RPMI8226 (cell line): ENCODE data around the gene AKNAD1.
"Not testable (repeated sequence)": the region's sequence is repeated elsewhere in the genome, so short reads cannot be mapped to it uniquely, and the experiment has no call there.

ENCODE experiments used
- DNase-seq: peaks from one replicate; pipeline ENCODE4 v3.0.0-alpha.2; 2015

Gene AKNAD1, protein sequence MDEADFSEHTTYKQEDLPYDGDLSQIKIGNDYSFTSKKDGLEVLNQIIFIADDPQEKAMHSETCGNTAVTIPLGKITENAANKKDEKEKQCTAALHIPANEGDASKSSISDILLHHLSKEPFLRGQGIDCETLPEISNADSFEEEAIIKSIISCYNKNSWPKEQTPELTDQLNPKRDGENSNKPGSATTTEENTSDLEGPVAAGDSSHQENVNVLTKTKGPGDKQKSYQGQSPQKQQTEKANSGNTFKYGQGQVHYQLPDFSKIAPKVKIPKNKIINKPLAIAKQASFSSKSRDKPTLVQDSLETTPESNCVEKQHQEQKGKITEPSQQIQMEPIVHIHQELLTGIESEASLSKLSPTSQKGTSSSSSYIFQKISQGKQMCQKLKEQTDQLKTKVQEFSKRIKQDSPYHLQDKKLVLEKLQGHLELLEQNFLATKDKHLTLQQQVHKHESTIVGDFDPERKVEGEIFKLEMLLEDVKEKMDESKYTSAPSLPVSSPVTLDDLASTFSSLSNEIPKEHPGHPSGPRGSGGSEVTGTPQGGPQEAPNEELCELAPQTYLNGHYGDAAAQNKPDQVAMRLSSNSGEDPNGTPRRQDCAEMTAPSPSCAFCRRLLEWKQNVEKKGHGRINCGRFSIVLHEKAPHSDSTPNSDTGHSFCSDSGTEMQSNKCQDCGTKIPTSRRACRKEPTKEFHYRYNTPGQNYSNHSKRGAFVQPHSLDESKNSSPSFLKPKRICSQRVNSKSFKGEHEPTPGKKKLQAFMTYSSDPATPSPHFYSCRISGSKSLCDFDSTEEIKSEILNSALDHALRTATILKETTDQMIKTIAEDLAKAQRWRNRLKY

DNA sequence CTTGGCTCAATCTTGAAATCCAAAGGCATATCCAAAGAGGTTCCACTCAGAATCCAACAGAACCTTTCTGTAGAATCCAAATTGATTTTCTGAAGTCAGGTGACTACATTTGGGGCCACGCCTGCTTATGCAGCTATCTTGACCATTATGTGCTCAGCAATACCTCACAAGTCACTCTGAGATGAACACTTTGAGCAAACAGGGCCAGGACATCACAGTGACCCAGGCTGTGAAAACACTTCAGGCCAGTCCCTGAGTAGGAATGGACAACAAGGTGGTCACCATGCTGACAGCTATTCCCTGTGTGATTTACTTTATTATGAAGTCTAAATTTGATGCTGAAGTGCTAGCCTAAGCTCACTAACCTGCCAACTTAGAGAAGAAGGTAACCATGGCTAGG lies at the start of gene AKNAD1:
TSS of gene AKNAD1 (minus strand) at position 101 of the 400 bp plus-strand sequence. CDS start 4,430 bp downstream, outside the sequence.
- DNase-seq = no peak

DNA sequence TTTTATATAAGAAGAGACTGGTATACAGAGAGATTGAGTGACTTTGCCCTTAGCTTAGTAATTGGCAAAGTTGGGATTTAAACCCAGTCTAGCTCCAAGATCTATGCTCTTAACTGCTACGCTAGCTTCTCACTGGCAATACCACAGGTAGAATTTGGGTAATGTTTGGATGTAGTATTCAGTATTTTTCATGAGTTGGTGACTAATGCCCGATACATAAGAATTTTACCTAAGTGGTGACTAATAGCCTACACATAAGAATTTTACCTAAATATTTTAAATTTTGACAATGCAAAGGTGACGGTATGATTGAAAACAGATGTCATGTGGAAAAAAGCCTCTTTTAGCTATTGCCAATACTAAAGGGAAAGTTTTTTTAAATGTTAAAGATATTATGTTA lies 44.2 kb upstream of the AKNAD1 start:
- DNase-seq = no peak

DNA sequence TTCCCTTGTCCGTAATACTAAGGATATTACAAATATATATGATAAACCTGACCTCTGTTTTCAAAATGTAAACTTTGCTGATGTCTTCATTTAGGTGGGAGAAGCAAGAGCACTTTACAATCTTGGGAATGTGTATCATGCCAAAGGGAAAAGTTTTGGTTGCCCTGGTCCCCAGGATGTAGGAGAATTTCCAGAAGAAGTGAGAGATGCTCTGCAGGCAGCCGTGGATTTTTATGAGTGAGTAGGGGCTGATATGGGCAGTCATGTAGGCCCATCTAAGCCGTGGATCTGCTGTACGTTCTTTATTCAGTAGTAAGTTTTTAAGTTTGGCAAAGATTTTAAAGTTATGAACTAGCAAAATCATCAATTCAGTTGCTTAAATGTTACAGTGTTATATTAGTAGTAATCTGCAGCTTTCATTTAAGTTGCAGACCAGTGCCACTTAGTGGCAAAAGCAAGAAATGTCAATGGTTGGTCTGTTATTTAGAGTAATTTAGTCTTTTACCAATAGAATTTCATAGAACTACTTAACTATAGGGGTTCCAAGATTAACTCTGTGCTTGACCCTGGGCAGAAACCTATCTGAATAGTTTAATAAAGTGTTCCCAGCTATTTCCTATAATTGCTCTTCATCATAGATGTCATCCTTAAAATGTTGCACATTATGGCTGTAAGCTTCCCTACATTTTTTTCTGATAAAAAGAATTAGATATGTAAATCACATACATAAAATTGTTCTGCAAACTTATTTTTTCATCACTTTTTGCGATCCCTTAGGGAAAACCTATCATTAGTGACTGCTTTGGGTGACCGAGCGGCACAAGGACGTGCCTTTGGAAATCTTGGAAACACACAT lies 41.2 kb upstream of the AKNAD1 start:
- DNase-seq = peak; percentile 52

DNA sequence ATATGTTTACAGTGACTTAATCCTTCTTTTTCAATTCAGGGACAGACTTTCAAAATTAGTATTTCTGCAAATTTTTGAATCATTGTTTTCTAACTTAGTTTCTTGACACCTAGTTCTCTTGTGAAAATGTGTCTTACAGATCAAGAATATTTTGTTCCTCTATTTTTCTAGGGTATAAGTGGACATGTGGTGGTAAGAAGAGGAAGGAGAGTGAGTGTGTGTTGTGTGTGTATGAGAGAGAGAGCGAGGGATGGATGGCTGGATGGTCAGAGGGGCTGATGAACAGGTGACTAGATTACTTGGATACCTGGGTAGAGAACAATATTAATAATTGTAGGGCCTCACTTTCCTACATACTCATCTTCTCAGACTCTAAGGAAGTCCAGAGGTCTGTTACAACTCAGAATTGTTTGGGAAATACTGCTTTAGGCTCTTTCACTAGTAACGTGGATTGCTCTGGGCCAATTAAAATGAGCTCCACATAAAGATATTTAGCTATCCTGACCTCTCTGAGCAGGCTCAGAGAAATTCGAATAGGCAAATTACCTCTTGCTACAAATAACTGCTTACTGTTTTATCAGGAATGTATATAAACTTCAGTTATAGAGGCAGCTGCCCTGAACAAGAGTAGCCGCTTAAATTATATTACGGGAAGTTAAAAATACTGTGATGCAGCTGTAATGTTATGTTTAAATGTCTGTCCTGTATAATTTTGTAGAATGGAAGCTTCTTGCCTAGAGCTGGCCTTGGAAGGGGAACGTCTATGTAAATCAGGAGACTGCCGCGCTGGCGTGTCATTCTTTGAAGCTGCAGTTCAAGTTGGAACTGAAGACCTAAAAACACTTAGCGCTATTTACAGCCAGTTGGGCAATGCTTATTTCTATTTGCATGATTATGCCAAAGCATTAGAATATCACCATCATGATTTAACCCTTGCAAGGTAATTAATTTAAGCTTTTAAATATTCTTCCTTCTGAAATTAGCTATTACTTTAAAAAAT lies 39.6 kb upstream of the AKNAD1 start:
- DNase-seq = no peak

- no peak for DNase-seq
These were observed 36.2 kb upstream of the AKNAD1 start for GRCh38 chr1:108893141-108893530.

GRCh38 chr1:108892356-108893140 lies 35.7 kb upstream of the AKNAD1 start:
- DNase-seq = no peak

DNA sequence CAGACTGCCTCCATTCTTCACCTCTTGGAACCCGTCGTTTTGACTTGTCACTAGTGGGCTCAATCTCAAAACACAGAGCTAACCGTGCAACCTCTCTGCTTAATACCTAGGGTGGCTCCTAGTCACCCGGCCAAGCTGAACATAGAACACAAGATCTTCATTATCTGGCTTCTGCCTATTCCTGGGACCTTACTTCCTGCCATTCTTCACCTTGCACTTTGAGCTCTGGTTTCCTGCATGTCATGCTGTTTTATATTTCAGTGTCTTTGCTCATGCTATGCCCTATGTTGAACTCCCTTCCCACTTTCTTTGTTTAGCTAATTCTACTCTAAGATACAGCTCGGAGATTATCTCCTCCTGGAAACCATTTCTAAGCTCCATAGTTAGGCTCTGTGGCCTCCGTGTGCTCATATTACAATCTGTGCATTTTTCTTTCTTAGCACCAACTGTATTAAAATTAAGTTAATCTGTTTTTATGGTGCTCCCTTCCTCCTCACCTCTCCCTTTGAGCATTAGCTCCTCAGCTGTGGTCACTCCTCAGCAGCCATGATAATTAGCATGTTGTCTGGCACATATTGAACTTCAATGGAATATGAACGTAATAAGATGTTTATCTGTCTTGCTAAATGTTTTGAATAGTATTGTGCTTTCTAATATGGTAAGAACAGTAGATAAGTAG lies 33.0 kb upstream of the AKNAD1 start:
- no peak for DNase-seq

GRCh38 chr1:108889006-108889645 lies 32.2 kb upstream of the AKNAD1 start:
- not testable (repeated sequence) for DNase-seq

GRCh38 chr1:108886292-108886691 lies 29.4 kb upstream of the AKNAD1 start:
- DNase-seq = no peak

GRCh38 chr1:108884968-108885367 lies 28.1 kb upstream of the AKNAD1 start:
- DNase-seq = no peak

DNA sequence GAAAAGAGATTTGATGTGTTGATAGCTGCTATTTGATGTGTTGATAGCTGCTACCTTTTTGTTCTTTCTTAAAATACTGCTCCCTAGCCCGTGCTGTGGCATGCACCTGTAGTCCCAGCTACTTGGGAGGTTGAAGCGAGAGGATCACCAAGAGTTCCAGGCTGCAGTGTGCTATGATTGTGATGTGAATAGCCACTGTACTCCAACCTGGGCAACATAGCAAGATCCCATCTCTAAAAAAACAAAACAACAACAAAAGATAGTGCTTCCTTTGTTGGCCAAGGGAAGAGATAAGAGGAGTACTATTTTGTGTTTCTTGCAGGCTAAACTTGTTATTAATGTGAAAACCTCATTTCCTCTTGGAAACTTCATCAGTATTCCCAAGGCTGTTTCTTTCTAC lies 25.9 kb upstream of the AKNAD1 start:
- no peak for DNase-seq

GRCh38 chr1:108881369-108881768 lies 24.5 kb upstream of the AKNAD1 start:
- no peak for DNase-seq

GRCh38 chr1:108880850-108881249 lies 24.0 kb upstream of the AKNAD1 start:
- DNase-seq = no peak

- DNase-seq = no peak
These were observed 21.8 kb upstream of the AKNAD1 start for GRCh38 chr1:108878678-108879077.

DNA sequence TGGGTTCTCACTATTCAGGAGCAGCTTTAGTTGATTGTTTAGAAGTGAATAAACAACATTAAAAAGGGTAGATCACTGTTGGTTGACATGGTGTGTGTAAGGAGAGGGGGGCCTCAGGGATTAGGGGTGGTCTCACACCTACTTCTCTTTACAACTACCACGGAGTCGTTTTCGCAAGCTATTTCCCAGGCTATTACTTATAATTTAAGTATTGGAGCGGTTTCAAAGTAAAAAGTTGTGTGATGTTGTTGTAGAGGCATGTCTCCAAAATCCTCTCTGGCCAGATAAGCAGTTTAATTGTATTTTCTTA lies 21.2 kb upstream of the AKNAD1 start:
- DNase-seq = no peak

DNA sequence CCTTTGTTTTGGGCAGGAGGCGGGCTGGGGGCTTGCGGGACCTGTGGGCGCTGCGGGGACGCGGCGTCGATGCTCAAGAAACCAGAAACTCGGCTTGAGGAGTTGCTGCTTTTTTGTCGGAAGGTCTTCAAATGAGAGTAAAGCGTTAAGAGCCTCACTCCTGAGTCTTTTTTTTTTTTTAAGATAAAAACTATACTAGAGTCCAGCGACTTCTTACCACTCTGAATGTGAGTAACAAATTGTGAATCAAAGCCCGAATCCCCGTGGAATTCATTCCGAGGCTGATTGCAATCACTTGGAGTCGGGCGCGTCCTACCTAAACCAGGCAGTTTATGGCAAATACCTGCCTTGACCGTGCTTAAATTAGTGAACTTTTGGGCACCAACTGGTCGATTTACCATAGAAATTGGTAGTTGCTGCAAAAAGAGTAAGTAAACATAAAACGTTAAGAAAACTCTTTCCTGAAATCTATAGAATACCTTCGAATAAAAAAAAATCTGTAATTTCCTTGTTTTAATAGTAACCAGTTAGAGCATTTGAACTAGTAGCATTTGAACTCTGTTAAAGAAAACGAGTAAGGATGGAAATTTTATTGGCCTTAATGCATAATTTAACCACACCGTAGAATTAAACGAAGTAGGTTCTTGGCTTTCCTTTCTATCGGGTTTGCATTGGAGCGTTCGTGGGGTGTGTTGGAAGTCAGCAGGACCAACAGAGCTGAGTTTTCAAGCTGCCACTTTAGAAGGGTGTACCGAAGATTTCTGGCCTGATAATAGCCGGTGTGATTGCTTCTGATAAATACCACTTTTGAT lies 20.7 kb upstream of the AKNAD1 start:
- peak; percentile 9 for DNase-seq

- no peak for DNase-seq
These were observed 14.3 kb upstream of the AKNAD1 start for GRCh38 chr1:108871050-108871724.

DNA sequence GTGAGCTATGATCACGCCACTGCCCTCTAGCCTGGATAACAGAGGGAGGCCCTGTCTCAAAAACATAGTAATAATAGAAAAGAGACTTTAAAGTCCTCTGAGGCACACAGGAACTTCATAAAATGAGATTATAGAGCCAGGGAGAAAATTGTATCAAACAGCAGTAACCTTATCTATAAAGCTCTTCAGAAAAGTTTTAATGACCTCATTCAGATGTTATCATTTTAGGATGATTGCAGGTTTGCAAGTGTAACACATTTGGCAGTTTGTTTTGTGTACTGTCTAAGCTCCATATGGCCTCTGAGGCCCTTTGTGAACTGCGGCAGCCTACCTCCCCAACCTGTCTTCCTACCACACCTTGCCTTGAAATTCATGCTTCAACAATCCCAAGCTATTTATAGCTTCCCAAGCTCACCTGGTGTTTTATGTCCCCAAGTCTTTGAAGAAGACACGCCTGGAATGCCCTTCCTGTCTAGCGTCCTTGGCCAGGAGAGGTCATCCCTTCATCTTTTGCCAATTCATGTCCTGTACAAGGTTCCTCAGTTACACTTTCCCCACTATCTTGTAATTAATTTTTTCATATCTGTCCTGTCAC lies 8.5 kb upstream of the AKNAD1 start:
- no peak for DNase-seq
